ENCODE results near the gene LTB.

Gene LTB

DNA sequence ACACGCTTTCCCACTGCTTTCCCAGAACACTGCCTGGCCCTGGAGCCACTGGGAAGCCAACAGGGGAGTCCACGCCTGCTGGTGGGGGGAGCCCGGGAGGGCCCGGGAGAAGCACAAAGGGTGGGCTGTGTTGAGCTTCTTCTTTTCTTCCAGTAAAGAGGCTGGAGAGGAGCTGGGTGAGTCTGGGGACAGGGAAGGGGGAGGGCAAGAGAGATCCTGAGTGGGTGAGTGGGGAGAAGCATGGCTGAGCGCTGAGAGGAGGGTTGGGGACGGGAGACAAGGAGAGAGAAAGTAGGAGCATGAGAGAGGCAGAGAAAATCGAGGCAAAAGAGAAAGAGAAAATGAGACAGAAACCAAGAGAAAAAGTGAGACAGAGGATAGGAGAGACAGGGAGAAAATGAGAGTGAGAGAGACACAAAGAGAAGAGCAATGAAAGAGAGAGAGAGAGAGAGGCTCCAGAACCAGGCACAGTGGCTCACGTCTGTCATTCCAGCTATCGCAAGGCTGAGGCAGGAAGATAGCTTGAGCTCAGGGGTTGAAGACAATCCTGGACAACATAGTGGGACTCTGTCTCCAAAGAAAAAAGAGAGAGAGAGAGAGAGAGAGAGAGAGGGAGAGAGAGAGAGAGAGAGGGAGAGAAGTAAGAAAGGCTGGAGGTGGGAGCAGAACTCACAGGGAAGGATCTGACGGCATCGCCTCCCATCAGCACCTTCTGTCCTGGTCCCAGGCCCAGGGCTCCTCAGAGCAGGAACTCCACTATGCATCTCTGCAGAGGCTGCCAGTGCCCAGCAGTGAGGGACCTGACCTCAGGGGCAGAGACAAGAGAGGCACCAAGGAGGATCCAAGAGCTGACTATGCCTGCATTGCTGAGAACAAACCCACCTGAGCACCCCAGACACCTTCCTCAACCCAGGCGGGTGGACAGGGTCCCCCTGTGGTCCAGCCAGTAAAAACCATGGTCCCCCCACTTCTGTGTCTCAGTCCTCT lies 5.9 kb upstream of the LTB start:
- H3K4me3 ChIP-seq (ENCODE audit: control insufficient read depth, low read depth, low read length): no peak overlapping the region
- TF ChIP-seq CTCF (IDR thresholded peaks at IDR 0.05; ENCODE audit: control insufficient read depth, insufficient read depth, low read depth, low read length, missing control alignments): no peak
- no peak for DNase-seq (ENCODE audit: low read depth)

- DNase-seq (ENCODE audit: low read depth): no peak
- TF ChIP-seq CTCF (IDR thresholded peaks at IDR 0.05; ENCODE audit: control insufficient read depth, insufficient read depth, low read depth, low read length, missing control alignments): no peak
- H3K4me3 ChIP-seq (ENCODE audit: control insufficient read depth, low read depth, low read length): no peak overlapping the region
These were observed 4.5 kb upstream of the LTB start for GRCh38 chr6:31586599-31587281.

DNA sequence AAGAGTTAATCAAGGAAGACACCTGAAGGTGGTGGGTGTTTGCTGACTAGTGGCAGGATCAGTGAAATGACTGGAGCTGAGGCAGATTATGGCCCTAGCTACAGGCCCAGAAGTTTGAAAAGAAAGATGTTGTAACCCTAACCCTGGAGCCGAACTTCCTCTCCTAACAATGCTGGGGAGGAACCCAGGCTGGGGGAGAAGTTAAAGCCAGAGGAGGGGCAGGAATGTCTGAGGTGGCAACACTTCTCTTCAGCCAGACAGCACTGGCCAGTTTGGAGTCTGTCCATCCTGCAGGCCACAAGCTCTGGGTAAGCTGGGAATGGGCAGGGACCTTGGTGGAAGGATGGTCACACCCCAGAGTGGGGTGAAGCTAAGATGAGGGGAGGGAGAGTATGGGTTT lies 3.8 kb upstream of the LTB start, which contains the start of gene LST1:
TSS of gene LST1 (plus strand) at position 270 of the 400 bp plus-strand sequence. CDS start 1,023 bp downstream, outside the sequence.
- no peak within 1 kb of the TSS for H3K4me3 ChIP-seq (ENCODE audit: control insufficient read depth, low read depth, low read length)
- DNase-seq (ENCODE audit: low read depth): no peak
- no peak for TF ChIP-seq CTCF (IDR thresholded peaks at IDR 0.05; ENCODE audit: control insufficient read depth, insufficient read depth, low read depth, low read length, missing control alignments)

- DNase-seq (ENCODE audit: low read depth): no peak
- no peak overlapping the region for H3K4me3 ChIP-seq (ENCODE audit: control insufficient read depth, low read depth, low read length)
- peak; percentile 40 for TF ChIP-seq CTCF (IDR thresholded peaks at IDR 0.05; ENCODE audit: control insufficient read depth, insufficient read depth, low read depth, low read length, missing control alignments)
These were observed 3.3 kb upstream of the LTB start for GRCh38 chr6:31585491-31585890.

GRCh38 chr6:31581434-31582229 lies 592 bp downstream of the LTB start:
- TF ChIP-seq CTCF (IDR thresholded peaks at IDR 0.05; ENCODE audit: control insufficient read depth, insufficient read depth, low read depth, low read length, missing control alignments): no peak

DNA sequence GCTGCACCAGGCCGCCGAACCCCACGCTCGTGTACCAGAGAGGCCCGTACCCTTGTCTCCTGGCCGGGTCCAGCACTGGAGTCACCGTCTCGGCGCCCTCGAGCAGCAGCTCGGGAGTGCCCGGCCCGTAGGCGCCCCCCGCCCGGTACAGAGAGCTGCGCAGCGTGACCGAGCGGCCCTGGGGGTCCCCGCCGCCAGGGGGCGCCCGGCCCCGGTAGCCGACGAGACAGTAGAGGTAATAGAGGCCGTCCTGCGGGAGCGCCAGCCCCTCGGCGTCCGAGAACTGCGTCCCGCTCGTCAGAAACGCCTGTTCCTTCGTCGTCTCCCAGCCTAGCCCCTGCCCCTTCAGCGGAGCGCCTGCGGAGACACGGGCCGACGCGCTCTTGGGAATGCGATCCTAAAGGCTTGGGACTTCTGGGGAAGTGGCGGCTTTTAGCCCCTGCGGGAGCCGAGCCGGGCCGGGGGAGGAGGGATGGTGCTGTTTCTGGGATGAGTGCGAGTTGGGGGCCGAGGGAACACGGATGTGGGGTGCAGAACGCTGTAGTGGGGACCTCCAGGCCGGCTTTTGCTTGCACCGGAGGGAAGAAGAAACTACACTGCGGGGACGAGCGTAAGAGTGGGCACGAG lies 1.3 kb downstream of the LTB start:
- peak overlapping the region; percentile 92 for H3K4me3 ChIP-seq (ENCODE audit: control insufficient read depth, low read depth, low read length)
- peak; percentile 79 for TF ChIP-seq CTCF (IDR thresholded peaks at IDR 0.05; ENCODE audit: control insufficient read depth, insufficient read depth, low read depth, low read length, missing control alignments)
- peak; percentile 20 for DNase-seq (ENCODE audit: low read depth)

More at GRCh38 chr6:31581434-31582229, 592 bp downstream of the LTB start:
- no peak for DNase-seq (ENCODE audit: low read depth)
- peak overlapping the region; percentile 92 for H3K4me3 ChIP-seq (ENCODE audit: control insufficient read depth, low read depth, low read length)
